GM23338 (cell line): ENCODE measurements around the gene DNMT1. TPM values are rescaled to one million over a fixed set of nuclear protein-coding genes. Genes with fewer than 3 reads are reported as not detected.

Source experiments
- CREB1 ChIP-seq: fragments of 250-450 bp; sonication (Bioruptor Pico); IDR thresholded peaks from 2 replicates; pipeline ENCODE4 v1.5.0; 2020; ENCODE audit warnings: low read depth, mild to moderate bottlenecking, moderate library complexity
- CTCF ChIP-seq, 2 experiments: fragments of 200-600 bp in 1 of 2; sonication (generic) in 1 of 2; conservative IDR thresholded peaks; 2 replicates each; pipeline versions ENCODE4 v1.5.1 to v1.6.1; 2016 to 2017; ENCODE audit warnings: antibody characterized with exemption in 2 of 2, low read depth in 2 of 2, mild to moderate bottlenecking in 2 of 2, moderate library complexity in 1 of 2
- ETS1 ChIP-seq: IDR thresholded peaks from 2 replicates; pipeline ENCODE4 v1.6.1; 2016; ENCODE audit warnings: antibody characterized with exemption
- EZH2 ChIP-seq: fragments of 200-600 bp; sonication (generic); IDR thresholded peaks from one replicate; pipeline ENCODE4 v1.8.0; 2017; ENCODE audit warnings: antibody characterized with exemption, mild to moderate bottlenecking, low read depth; ENCODE audit not compliant: unreplicated experiment
- EZH2phosphoT487 ChIP-seq: fragments of 200-600 bp; sonication (generic); IDR thresholded peaks from one replicate; pipeline ENCODE4 v1.8.1; 2018; ENCODE audit warnings: antibody characterized with exemption; ENCODE audit not compliant: unreplicated experiment
- JUNB ChIP-seq: IDR thresholded peaks from one replicate; pipeline ENCODE4 v1.6.1; 2016; ENCODE audit warnings: antibody characterized with exemption; ENCODE audit not compliant: unreplicated experiment
- NANOG ChIP-seq: IDR thresholded peaks from 2 replicates; pipeline ENCODE4 v1.6.1; 2016; ENCODE audit warnings: antibody characterized with exemption, borderline replicate concordance
- REST ChIP-seq: IDR thresholded peaks from one replicate; pipeline ENCODE4 v1.6.1; 2018; ENCODE audit warnings: antibody characterized with exemption; ENCODE audit not compliant: unreplicated experiment
- STAT1 ChIP-seq: IDR thresholded peaks from one replicate; pipeline ENCODE4 v1.6.1; 2016; ENCODE audit warnings: antibody characterized with exemption; ENCODE audit not compliant: unreplicated experiment
- ZNF114 ChIP-seq: fragments of 250-450 bp; sonication (Bioruptor Pico); IDR thresholded peaks from 2 replicates; pipeline ENCODE4 v1.5.0; 2020; ENCODE audit warnings: mild to moderate bottlenecking, moderate library complexity
- ZNF462 ChIP-seq: fragments of 250-450 bp; sonication (Bioruptor Pico); IDR thresholded peaks from 2 replicates; pipeline ENCODE4 v1.5.0; 2020; ENCODE audit warnings: mild to moderate bottlenecking, moderate library complexity
- polyA plus RNA-seq: library from polyadenylated mRNA; unstranded; fragments of >200 nt; fragmentation: Nextera tagmentation; extraction: Ambion mirVana; gene quantifications from 2 replicates; pipeline ENCODE4 v1.2.1, GENCODE V29; 2016
- total RNA-seq: library from RNA; depleted of rRNA; stranded (reverse); fragments of >200 nt; shearing (Covaris generic); gene quantifications from 2 replicates; pipeline ENCODE4 v1.2.3, GENCODE V29; 2014

Gene DNMT1
- total and polyA plus RNA-seq, 2 experiments from 2014 or later = 238 to 589 TPM

- no peak for TF ChIP-seq ZNF462 (CRISPR knock-in tag)
- TF ChIP-seq ZNF114 (CRISPR knock-in tag) = no peak
- no peak for TF ChIP-seq EZH2phosphoT487
- no peak for TF ChIP-seq NANOG
- TF ChIP-seq REST = no peak
- TF ChIP-seq CTCF (conservative IDR thresholded peaks at IDR 0.05; ENCODE audit: low read depth in 2 of 2) = no peak
- no peak for TF ChIP-seq STAT1
- TF ChIP-seq CREB1 (CRISPR knock-in tag) = no peak
- no peak for TF ChIP-seq ETS1
- TF ChIP-seq JUNB = no peak
- no peak for TF ChIP-seq EZH2
Observed at GRCh38 chr19:10132905-10133304, 61.8 kb downstream of the DNMT1 start (continued).
